GM12878 (cell line): ENCODE data around the gene CIDEA. TPM values are rescaled to one million over a fixed set of nuclear protein-coding genes. Genes with fewer than 3 reads are reported as not detected.

Source experiments
- ATAC-seq: fragments of 200-7000 bp; cut with Tn5 transposase; 3 replicates; pipeline ENCODE4 v1.9.1; 2020; ENCODE audit warnings: mild to moderate bottlenecking, moderate library complexity
- BruUV-seq: library from RNA; stranded (reverse); fragments of 400-500 nt; replicated peaks from 2 replicates; lab custom pipeline; 2021; lab: Mats Ljungman, UMichigan
- CTCF ChIA-PET: fragments of 300-600 bp; sonication (Branson Sonifier 250); formaldehyde crosslinking; extraction: SDS; loops from one replicate; lab custom pipeline; 2021; ENCODE audit warnings: inconsistent platforms; lab: Yijun Ruan, JAX
- POLR2A ChIA-PET: fragments of 350-600 bp; formaldehyde crosslinking; extraction: SDS; loops from one replicate; lab custom pipeline; 2021; ENCODE audit warnings: inconsistent platforms; lab: Charles Lee
- RAD21 ChIA-PET: fragments of 300-600 bp; sonication (Branson Sonifier 250); formaldehyde crosslinking; loops from one replicate; lab custom pipeline; 2023; ENCODE audit warnings: antibody characterized with exemption; ENCODE audit not compliant: unreplicated experiment; lab: Charles Lee
- SMC1A ChIA-PET: fragments of 300-600 bp; sonication (Branson Sonifier 250); formaldehyde crosslinking; loops from one replicate; lab custom pipeline; 2023; ENCODE audit not compliant: unreplicated experiment, uncharacterized antibody; lab: Charles Lee
- DNase-seq: peaks from one replicate; pipeline ENCODE4 v3.0.0-alpha.2; 2011; ENCODE audit warnings: low read depth, low spot score
- FAIRE-seq: peaks from 3 replicates; lab custom pipeline; 2011; peaks lifted over from hg19 to GRCh38; lab: Jason Lieb, UNC
- H2AFZ ChIP-seq: 2 replicates; pipeline ENCODE4 v1.6.0; 2011; ENCODE audit warnings: low read depth, low read length, control low read depth; ENCODE audit not compliant: control insufficient read depth
- H3K27ac ChIP-seq: 2 replicates; pipeline ENCODE4 v1.5.1; 2011; ENCODE audit warnings: control low read depth; ENCODE audit not compliant: control insufficient read depth, insufficient read depth
- H3K27me3 ChIP-seq, 2 experiments: replicated peaks in 1 of 2; 2 replicates each; pipeline versions ENCODE4 v1.6.0 to v1.6.1; 2011; ENCODE audit warnings: low read length in 1 of 2; ENCODE audit not compliant: control insufficient read depth in 2 of 2, insufficient read depth in 2 of 2
- H3K36me3 ChIP-seq, 2 experiments: 2 replicates each; pipeline ENCODE4 v1.5.1; 2011; ENCODE audit warnings: low read length in 1 of 2; ENCODE audit not compliant: control insufficient read depth in 2 of 2, insufficient read depth in 2 of 2
- H3K4me1 ChIP-seq: 2 replicates; pipeline ENCODE4 v1.6.1; 2011; ENCODE audit warnings: mild to moderate bottlenecking, low read length, moderate library complexity, mixed read lengths; ENCODE audit not compliant: control insufficient read depth, insufficient read depth
- H3K4me2 ChIP-seq: 2 replicates; pipeline ENCODE4 v1.6.0; 2011; ENCODE audit warnings: control low read depth; ENCODE audit not compliant: control insufficient read depth, insufficient read depth
- H3K4me3 ChIP-seq: fragments of 200-600 bp; sonication (generic); 2 replicates; pipeline ENCODE4 v1.5.1; 2016
- H3K79me2 ChIP-seq: 2 replicates; pipeline ENCODE4 v1.6.0; 2011; ENCODE audit warnings: low read length; ENCODE audit not compliant: control insufficient read depth, insufficient read depth
- H3K9ac ChIP-seq: 2 replicates; pipeline ENCODE4 v1.8.0; 2011; ENCODE audit warnings: low read length, control low read depth, mixed read lengths; ENCODE audit not compliant: control insufficient read depth, insufficient read depth
- H3K9me3 ChIP-seq: replicated peaks from 3 replicates; pipeline ENCODE4 v1.5.1; 2011; ENCODE audit warnings: mild to moderate bottlenecking, low read length; ENCODE audit not compliant: control insufficient read depth, insufficient read depth
- H4K20me1 ChIP-seq: 2 replicates; pipeline ENCODE4 v1.6.0; 2011; ENCODE audit not compliant: control insufficient read depth, insufficient read depth
- CTCF ChIP-seq, 3 experiments: IDR thresholded peaks in 2 of 3; conservative IDR thresholded peaks in 1 of 3; 2 replicates each; pipeline ENCODE4 v1.5.1; 2011; ENCODE audit warnings: low read depth in 3 of 3, low read length in 3 of 3, mild to moderate bottlenecking in 3 of 3, control low read depth in 2 of 3, moderate library complexity in 2 of 3, inconsistent platforms in 1 of 3, mixed read lengths in 1 of 3; ENCODE audit not compliant: control insufficient read depth in 2 of 3, insufficient read depth in 1 of 3; ENCODE audit errors: extremely low read depth in 1 of 3
- NKRF ChIP-seq: fragments of 450-650 bp; conservative IDR thresholded peaks from 2 replicates; pipeline ENCODE4 v1.6.1; 2017; ENCODE audit warnings: mild to moderate bottlenecking, moderate library complexity
- RAD21 ChIP-seq: IDR thresholded peaks from 2 replicates; pipeline ENCODE4 v1.6.1; 2011; ENCODE audit warnings: mild to moderate bottlenecking, low read depth, low read length, moderate library complexity; ENCODE audit not compliant: insufficient read depth
- WGBS: methylation state at CpG from one replicate; pipeline ENCODE4 v1.1.6; 2016; ENCODE audit warnings: low lambda C conversion rate; ENCODE audit not compliant: insufficient replicate concordance, insufficient coverage; ENCODE audit errors: missing lambda C conversion rate; 5-methylcytosine and 5-hydroxymethylcytosine counted together
- in situ Hi-C: fragments of 300-500 bp; cut with MboI; formaldehyde crosslinking; loops from 9 replicates; pipeline ENCODE4 v1.14.3; 2018; ENCODE audit warnings: mixed read lengths
- intact Hi-C: fragments of 100-400 bp; cut with micrococcal nuclease; formaldehyde crosslinking; loops from one replicate; pipeline ENCODE4 v1.14.2; 2022; ENCODE audit not compliant: unreplicated experiment
- polyA plus RNA-seq, 11 experiments: library from polyadenylated mRNA; depleted of rRNA in 4 of 11; unstranded in 6 of 11; stranded (reverse) in 5 of 11; fragments of >200 nt; fragmentation: Nextera tagmentation in 4 of 11; fragmentation: Illumina TruSeq in 1 of 11; extraction: Ambion mirVana in 4 of 11; extraction: Trizol in 1 of 11; gene quantifications; 1 replicate in 1 of 11; 2 replicates in 10 of 11; pipeline versions ENCODE4 v1.2.1 to v1.2.3, GENCODE V29; 2011 to 2016; ENCODE audit warnings: inconsistent platforms in 2 of 11, missing spikeins in 2 of 11, low read depth in 1 of 11
- total RNA-seq, 4 experiments: library from RNA; depleted of rRNA in 3 of 4; stranded (reverse); fragments of >200 nt in 3 of 4; fragmentation: Illumina TruSeq in 1 of 4; extraction: Trizol in 1 of 4; gene quantifications; 2 replicates each; pipeline versions ENCODE4 v1.2.1 to v1.2.3, GENCODE V29; 2013 to 2021

Gene CIDEA
- total and polyA plus RNA-seq, 10 of the 15 experiments (the other 5 are each of a cell fraction or from before 2014, with no cell fraction given), result not detected

GRCh38 chr18:12246849-12247808 is 7.0 kb upstream of the CIDEA start:
- H3K36me3 ChIP-seq, result no peaks in the 10 kb centered on the region
- TF ChIP-seq RAD21, result peak; percentile 20; the same call in 1 of the 2 replicates
- TF ChIP-seq CTCF (IDR thresholded peaks at IDR 0.05 in 2 of 3, conservative IDR thresholded peaks at IDR 0.05 in 1 of 3; ENCODE audit: control insufficient read depth in 2 of 3, extremely low read depth in 1 of 3, insufficient read depth in 1 of 3, low read depth in 3 of 3, low read length in 3 of 3), result peak; percentile 17 to 38 (median 26); a peak in 3 of 6 replicates
- no peak for TF ChIP-seq NKRF
- TF ChIP-seq, all 136 proteins: peak for 2
- DNase-seq, result no peak
- no TSS peak for BruUV-seq
- Histone ChIP-seq H3K9me3 (no peaks in the 10 kb centered on the region), H2AFZ (no peak overlapping the region), H4K20me1 (no peaks in the 10 kb centered on the region), H3K27ac (no peak overlapping the region), H3K27me3 (no peaks in the 10 kb centered on the region; a peak in 1 of 4 replicates), H3K4me2 (no peak overlapping the region), H3K79me2 (no peaks in the 10 kb centered on the region), H3K4me1 (no peaks in the 10 kb centered on the region), H3K9ac (no peak overlapping the region), H3K4me3 (no peak overlapping the region)
- SMC1A ChIA-PET, result no interaction called here
- RAD21 ChIA-PET, result no interaction called here
- 42% methylated on average over 32 of the region's 32 CpGs for WGBS
- POLR2A ChIA-PET, result no interaction called here
- intact Hi-C loops (no loop called here), in situ Hi-C loops (no loop called here)
- FAIRE-seq, result no peak
- CTCF ChIA-PET, result no interaction called here
- ATAC-seq, result no peak
